Renal cortical epithelial cell (primary cell): ENCODE data around the gene SIRT5. TPM values are rescaled to one million over a fixed set of nuclear protein-coding genes. Genes with fewer than 3 reads are reported as not detected.
A peak's percentile ranks its signal among the peaks of the same experiment; 100 is the strongest.

Experiments used
- DNase-seq: peaks from one replicate; pipeline ENCODE4 v3.0.0-alpha.2; 2011; ENCODE audit warnings: low read depth
- total RNA-seq: library from RNA; depleted of rRNA; stranded (reverse); fragments of >200 nt; gene quantifications from 2 replicates; pipeline ENCODE4 v1.2.3, GENCODE V29; 2014

SIRT5 gene
- total RNA-seq: 11.8 and 12.8 TPM in 2 replicates

DNA sequence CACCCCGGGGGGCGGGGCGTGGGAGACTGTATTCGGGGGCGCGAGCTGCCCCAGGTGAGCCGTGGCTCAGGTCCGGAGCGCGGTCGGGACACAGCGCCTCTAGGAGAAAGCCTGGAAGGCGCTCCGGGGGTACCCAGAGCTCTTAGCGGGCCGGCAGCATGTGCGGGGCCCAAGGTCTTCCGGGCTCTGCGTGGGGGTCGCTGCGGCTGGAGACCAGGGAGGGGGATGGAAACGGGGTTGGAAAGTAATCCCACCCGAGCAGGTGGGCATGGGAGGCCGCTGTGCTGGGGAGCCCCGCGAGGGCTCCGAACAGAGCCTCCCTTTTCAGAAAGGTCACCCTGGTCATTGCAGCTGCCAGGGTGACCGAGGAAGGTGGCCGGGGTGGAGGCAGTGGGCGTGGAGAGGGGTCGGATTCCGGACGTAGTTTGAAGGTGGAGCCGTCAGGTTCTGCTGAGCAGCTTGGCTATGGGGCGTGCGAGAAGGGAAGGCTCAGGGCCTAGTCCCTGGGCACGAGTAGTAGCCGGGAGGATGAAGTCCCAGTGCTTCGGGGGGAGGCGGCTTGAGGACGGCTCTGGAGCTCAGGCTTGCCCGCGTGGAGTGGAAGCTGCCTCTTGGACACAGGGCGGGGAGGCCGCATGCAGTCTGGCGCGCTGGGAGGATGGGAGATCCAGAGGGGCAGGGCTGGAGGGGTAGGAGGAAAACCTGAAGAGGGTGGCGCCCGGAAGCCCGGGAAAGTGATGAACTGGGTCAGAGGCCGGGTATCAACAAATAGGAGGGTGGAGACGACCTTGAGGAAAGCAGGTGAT lies at the start of gene SIRT5:
SIRT5 (plus strand) TSS at position 31 of the 806 bp plus-strand sequence. CDS start 9,510 bp downstream, outside the sequence.
- peak; percentile 77 for DNase-seq

DNA sequence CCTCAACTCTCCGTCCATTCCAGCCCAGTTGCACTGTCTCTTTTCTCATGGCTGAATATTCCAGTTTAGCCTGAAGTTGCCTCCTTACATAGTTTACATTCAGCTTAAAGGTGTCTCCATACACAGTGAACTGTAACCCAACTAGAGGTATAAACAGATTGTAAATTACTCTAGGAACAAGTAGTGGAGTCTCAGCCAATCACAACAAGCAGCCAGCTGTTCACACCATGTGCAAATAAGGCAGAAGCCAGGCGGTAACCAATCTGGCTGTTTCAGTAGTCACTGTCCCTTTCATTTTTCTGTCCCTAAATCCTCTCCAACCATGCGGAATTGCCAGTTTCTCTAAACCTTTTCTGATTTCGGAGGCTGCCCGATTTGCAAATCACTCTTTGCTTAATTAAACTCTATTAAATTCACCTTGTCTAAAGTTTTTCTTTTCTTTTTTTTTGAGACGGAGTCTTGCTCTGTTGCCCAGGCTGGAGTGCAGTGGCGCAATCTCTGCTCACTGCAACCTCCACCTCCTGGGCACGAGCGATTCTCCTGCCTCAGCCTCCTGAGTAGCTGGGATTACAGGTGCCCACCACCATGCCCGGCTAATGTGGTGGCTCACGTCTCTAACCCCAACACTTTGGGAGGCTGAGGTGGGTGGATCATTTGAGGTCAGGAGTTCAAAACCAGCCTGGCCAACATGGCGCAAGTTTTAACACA lies 49.4 kb upstream of the SIRT5 start:
- no peak for DNase-seq

DNA sequence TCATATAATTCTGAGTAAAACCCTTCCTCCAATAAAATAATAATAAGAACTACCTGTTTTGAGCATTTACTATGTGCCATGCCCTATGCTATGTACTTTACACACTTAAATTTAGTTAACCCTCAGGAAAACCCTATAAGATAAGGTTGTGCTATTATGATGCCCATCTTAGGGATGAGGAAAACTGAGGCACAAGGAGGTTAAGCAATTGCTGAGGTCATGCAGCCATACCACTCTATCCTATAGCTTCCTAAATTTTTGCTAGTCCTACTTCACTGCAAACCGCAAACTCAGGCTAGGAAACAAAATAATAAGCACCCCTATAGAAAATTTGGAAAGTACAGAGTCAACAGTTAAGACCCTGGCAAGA lies 48.1 kb upstream of the SIRT5 start:
- no peak for DNase-seq

DNA sequence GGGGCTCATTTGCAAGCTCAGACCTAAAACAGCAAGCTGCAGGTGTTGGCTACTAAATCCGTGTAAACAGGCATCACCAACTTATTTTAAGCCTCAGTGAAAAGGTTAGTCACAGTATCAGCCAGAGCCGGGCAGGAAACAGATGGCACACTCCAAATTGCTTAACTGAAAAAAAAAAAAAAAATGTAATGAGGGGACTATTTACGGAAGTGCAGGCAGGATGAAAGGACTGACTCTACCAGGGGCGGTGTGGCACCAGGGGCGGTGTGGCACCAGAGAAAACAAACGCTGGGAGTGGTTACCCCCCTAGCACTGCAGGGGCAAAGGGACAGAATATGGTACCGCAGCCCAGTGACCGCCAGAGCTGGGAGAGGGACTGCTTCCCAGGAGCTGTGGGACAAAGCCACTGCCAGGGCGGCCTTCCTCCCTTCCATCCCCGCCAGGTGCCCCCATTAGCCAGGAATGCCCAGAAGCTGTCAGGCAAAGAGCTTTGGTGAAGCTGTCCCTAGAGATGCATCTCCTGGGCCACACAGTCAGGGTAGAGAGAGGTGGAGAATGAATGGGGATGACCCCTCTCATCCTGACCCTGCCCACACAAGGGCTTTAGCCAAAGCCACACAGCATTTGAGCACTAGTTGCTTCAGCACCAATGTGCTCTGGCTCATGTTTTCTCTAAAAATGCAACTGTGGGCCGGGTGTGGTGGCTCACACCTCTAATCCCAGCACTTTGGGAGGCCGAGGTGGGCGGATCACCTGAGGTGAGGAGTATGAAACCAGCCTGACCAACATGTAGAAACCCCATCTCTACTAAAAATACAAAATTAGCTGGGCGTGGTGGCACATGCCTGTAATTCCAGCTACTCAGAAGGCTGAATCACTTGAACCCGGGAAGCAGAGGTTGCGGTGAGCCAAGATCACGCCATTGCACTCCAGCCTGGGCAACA lies 47.4 kb upstream of the SIRT5 start:
- DNase-seq: no peak

DNA sequence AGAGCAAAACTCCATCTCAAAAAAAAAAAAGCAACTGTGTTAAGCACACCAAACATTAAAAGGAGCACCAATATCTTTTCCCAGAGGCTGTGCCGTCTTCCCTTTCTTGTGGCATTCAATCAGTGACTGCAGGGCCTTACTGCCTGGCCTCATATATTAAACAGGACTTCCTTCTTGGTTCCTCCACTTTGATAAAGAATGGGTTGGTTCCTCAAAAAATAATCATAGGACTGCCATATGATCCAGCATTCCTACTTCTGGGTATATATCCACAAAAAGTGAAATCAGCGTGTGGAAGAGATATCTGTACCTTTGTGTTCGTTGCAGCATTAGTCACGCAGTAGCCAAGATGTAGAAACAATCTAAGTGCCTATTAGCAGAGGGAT lies 46.7 kb upstream of the SIRT5 start:
- DNase-seq: no peak

DNA sequence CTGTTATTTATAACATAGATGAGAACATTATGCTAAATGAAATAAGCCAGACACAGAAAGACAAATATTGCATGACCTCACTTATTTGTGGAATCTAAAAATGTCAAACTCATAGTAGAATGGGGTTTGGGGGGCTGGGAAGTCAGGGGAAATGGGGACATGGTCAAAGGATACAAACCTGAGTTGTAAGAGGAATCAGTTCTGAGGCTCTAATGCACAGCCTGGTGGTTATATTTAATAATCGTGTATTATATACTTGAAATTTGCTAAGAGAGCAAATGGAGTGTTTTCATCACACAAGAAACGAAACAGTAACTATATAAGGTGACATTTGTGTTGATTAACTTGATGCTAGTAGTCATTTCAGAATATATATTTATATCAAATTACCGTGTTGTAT lies 46.2 kb upstream of the SIRT5 start:
- DNase-seq: no peak

DNA sequence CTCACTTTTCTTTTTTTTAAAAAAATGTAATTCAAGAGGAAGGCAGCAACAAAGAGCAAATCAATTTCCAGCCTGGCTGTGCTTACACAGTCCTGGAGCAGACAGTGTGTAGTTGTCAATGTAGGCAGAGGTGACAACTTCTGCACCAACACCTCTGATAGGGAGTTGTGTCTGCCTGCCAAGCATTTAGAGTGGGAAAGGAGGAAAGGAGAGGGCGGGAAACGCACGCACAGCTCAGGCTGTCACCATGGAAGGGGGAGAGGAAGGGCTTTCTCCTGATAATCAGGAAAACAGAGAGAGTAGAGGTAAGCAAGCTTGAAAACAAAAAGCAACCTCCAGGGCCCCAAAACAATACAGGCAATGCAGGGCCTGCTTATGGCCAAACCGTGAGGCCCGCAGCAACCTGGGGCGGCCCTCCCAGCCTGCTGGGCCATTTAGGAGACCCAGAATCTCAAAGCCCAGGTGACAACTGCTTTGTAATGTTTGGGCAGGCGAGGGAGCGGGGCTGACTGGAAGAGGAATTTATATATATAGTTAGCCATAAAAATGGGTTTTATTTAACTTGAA lies 45.5 kb upstream of the SIRT5 start:
- DNase-seq: no peak

DNA sequence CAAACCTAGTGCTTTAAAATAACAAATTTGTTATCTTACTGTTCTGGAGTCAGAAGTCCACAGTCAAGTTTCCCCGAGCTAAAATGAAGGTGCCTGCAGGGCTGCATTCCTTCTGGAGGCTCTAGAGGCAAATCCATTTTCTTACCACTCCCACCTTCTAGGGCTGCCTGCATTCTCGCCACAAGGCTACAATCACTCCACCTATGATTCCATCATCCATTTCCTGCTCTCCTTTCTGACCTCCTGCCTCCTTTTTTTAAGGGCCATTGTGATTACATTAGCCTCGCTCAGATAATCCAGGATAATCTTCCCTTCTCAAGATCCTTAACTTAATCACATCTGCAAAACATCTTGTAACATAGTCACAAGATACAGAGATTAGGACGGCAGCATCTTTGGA lies 42.4 kb upstream of the SIRT5 start:
- no peak for DNase-seq

DNA sequence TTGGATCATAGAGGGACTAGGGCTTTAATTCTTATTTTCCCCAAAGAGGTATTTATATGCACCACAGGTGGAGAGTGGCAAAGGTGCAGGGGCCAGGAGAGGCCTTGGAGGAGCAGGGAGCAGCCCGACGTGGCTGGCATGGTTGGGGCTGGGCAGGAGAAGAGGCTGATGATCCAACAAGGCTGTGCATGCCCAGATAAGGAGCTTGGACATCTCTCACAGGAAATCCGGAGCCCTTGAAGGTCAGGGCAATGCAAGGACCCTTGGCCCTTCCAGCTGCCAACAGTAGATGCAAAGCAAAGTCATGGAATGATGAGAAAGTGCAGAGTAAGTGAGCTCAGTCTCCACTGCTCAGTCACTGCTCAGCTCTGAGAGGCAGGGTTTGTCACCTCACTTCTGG lies 39.9 kb upstream of the SIRT5 start:
- no peak for DNase-seq

DNA sequence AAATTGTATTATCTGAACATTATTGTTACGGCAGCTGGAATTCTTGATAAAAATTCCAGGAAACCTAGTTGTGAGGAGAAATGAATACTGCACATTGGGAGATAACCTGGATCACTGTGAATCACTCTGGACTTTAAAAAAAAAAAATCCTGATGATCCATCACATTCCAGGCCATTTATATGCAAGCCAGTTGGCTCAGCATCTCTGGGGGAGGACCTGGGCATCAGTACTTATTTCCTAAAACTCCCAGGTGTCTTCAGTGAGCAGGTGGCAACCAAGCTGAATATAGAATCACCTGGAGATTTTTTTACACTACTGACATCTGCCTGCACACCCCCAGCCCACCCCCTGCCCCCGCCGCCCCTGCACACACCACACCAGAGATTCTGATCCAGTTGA lies 39.1 kb upstream of the SIRT5 start:
- DNase-seq: no peak

DNA sequence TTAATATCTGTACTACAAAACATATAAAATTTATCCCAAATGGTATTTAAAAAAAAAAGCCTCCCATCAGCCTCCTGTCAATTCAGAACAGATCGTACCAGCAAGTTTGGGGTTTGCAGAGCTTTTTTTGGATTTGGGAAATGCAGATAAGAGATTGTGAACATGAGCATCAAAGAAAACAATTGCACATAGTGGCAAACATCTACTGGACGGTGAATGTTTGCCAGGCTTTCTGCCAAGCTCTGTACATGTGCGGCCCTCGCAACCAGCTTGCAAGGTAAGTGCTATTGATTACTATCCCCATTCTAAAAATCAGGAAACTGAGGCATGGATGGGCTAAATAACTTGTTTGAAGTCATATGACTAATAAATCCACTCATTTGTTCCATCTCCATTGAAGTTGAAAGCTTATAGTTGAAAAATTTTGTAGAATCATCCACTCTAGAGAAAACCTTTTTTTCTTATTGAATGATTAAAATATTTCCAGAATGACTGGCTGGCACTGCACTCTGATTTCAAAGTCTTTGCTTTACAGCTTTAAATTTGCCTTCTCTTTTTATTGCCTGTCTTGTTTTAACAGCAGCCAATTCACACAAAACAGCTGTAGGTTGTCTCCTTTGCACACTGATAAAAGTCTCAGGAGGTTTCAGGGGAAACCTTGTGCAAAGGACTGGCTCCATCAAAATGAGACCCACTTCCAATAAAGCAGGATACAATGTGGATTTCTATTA lies 37.4 kb upstream of the SIRT5 start:
- no peak for DNase-seq

DNA sequence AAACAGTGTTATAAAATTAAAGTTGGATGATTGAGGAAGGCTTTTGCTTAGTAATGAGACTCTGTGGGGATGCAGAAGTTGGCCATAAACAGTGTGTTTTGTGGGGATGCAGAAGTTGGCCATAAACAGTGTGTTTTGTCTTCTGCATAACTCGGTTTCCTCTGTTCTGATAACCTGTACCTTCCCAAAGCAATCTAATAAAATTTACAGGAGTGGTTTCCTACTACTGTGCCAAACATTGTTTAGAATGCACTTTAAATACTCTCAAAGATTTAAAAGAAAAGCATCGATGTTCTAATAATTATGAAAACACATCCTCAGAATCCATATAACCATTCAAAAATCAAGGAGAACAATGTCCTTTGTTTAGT lies 36.9 kb upstream of the SIRT5 start:
- no peak for DNase-seq

DNA sequence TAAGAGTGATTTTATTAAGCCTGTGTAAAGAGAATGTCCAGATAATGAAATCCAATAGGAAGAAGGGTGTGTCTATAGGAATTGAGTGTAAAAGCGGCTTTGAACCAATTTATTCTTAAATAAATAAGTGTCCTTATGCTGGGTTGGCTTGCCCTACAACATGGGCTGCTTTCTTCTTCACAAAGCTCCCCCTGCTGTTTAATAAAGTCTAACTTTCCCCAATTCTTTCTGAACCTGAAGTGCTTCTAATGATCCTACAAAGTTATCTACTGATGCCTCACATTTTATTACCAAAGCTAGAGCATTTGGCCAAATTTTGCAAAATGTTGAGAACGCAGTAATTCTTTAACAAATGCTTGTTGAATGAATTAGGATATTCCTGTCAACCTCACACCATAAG lies 36.3 kb upstream of the SIRT5 start:
- DNase-seq: peak; percentile 62

DNA sequence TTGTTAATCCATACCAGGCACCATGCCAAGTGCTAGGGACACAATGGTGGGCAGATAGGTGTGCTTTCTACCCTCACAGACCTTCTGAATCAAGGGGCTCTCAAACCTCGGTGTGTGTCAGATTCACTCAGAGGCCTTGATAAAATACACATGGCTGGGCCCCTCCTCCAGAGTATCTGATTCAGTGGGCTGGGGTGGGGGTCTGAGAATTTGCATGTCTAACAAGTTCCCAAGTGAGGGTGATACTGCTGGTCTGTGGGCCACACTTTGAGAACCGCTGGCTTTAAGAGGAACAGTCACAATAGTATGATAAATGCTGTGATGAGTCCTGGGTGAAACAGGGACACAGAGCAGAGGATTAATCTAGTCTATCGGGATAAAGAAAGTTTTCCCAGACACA lies 35.8 kb upstream of the SIRT5 start:
- no peak for DNase-seq

DNA sequence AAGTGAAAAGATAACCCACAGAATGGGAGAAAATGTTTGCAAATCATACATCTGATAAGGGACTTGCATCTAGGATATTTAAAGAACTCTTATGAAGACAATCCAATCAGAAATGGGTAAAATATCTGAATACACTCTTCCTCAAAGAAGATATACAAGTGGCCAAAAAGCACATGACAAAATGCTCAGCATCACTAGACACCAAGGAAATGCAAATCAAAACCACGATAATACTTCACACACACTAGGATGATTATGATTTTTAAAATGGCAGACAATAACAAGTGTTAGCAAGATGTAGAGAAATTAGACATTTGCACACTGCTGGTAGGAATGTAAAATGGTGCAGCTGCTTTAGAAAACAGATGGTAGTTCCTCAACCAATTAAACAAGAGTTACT lies 34.8 kb upstream of the SIRT5 start:
- no peak for DNase-seq

DNA sequence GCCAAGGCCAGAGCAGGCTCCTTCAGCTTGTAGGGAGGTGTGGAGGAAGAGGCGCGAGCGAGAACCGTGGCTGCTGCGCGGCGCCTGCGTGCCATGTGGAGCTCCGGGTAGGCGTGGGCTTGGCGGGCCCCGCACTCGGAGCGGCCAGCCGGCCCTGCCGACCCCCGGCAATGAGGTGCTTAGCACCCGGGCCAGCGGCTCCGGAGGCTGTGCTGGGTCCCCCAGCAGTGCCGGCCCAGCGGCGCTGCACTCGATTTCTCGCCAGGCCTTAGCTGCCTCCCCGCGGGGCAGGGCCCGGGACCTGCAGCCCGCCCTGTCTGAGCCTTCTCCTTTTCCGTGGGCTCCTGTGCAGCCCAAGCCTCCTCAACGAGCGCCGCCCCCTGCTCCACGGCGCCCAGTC lies 32.9 kb upstream of the SIRT5 start:
- no peak for DNase-seq

DNA sequence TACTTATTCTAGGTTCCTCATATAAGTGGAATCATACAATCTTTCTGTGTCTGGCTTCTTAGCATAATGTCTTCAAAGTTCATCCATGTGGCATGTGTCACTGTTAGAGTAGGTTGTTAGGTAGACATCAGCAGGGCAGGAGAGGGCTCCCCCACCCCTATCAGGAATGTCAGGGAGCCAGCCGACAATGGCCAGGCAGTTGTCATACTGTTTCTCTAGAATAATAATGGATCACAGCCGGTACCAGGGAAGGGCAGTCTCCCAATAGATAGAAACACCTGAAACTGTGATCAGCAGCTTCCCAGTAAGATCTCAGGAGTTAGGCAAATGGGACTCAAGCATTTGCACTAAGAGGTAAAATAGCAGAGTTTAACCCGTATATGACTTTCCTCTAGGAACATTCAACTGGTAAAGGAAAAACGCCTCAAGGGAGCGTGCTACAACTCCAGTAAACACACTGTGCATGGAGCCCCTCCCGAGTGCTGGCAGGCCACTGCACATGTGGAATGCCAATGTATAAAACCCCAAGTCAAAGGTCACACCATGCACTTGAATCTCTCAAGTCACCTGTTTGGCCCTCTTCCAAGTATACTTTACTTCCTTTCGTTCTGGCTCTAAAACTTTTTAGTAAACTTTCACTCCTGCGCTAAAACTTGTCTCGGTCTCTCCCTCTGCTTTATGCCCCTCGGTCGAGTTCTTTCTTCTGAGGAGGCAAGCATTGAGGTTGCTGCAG lies 29.8 kb upstream of the SIRT5 start:
- DNase-seq: peak; percentile 16

DNA sequence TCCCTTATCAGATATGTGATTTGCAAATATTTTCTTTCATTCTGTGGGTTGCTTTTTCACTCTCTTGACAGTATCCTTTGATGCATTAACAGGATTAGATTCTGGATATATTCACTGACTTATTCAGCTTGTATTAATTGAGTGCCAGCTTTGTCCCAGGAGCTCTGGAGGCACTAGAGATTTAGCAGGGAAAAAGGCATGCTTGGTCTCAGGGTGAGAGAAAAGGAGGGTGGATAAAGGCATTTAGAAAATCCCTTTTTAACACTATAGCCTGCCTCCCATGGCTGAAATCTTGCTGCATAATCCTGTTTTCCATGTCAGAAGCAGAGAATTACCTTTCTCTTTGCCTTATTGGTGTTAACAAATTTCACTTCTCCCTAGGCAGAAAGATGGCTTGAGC lies 28.5 kb upstream of the SIRT5 start:
- DNase-seq: no peak

DNA sequence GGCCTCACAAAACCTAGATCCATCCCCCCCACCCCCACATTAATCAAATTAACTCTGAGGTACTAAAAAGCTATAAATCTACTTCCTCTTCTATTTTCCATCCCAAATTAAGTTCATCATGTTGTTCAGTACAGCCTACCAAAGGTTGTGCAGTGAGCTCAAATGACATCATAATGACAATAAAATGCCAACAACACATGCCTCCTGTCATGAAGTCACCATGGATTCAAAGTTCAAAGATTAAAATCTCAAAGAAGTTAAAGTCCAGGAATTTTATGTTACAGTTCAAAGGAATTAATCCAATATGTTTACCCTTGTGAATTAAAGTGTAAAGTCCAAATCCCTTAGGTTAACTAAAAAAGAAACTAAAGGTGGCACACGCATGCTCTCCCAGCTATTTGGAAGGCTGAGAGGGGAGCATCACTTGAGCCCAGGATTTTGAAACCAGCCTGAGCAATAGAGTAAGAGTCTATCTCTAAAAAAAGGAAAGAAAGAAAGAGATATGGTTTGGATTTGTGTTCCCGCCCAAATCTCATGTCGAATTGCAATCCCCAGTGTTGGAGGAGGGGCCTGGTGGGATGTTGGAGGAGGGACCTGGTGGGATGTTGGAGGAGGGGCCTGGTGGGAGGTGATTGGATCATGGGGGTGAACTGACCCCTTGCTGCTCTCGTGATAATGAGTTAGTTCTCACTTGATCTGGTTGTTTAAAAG lies 25.7 kb upstream of the SIRT5 start:
- DNase-seq: no peak

DNA sequence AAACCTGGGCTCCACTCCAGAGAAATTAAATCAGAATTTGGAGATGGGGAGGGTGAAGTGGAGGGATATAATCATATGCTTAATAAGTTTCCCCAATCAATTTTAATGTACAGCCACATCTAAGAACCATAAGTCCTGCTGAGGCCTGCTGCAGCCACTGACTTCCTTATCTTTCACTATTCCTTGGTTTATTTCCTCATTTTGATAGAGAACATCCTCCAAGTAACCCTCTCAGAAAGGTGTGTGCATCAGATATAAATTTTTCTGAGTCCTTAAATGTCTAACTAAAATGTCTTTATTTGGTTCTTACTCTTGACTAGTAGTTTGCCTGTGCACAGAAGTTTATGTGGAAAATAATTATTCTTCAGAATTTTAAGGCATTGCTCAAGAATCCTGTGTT lies 23.7 kb upstream of the SIRT5 start:
- no peak for DNase-seq
